Osteoblast (primary cell): ENCODE results near the gene CUL4A. TPM values are rescaled to one million over a fixed set of nuclear protein-coding genes. Genes with fewer than 3 reads are reported as not detected.

Experiments used
- DNase-seq: peaks from one replicate; pipeline ENCODE4 v3.0.0; 2011; ENCODE audit warnings: low spot score, mixed read lengths; ENCODE audit not compliant: insufficient read length; ENCODE audit errors: missing footprints
- H2AFZ ChIP-seq: 2 replicates; pipeline ENCODE4 v1.6.0; 2011; ENCODE audit warnings: mild to moderate bottlenecking, low read length
- H3K27ac ChIP-seq: 2 replicates; pipeline ENCODE4 v1.5.1; 2011; ENCODE audit warnings: mild to moderate bottlenecking, low read depth, low read length, moderate library complexity
- H3K27me3 ChIP-seq: 2 replicates; pipeline ENCODE4 v1.6.0; 2012; ENCODE audit warnings: mild to moderate bottlenecking, control low read depth, inconsistent platforms, low read length, moderate library complexity; ENCODE audit not compliant: insufficient read depth
- H3K36me3 ChIP-seq: 2 replicates; pipeline ENCODE4 v1.5.1; 2011; ENCODE audit warnings: mild to moderate bottlenecking, low read length, control low read depth, moderate library complexity; ENCODE audit not compliant: insufficient read depth
- H3K4me1 ChIP-seq: 2 replicates; pipeline ENCODE4 v1.5.1; 2011; ENCODE audit warnings: mild to moderate bottlenecking, low read length, control low read depth, moderate library complexity; ENCODE audit not compliant: insufficient read depth
- H3K4me2 ChIP-seq: 2 replicates; pipeline ENCODE4 v1.6.0; 2011; ENCODE audit warnings: mild to moderate bottlenecking, low read length; ENCODE audit not compliant: insufficient read depth
- H3K4me3 ChIP-seq: fragments of 200-600 bp; sonication (generic); 3 replicates; pipeline ENCODE4 v1.5.1; 2012; ENCODE audit warnings: mild to moderate bottlenecking, low read length, inconsistent platforms; ENCODE audit not compliant: insufficient read depth
- H3K79me2 ChIP-seq: 2 replicates; pipeline ENCODE4 v1.6.0; 2012; ENCODE audit warnings: mild to moderate bottlenecking, low read length, control low read depth, inconsistent platforms; ENCODE audit not compliant: insufficient read depth
- H3K9me3 ChIP-seq: 2 replicates; pipeline ENCODE4 v1.5.1; 2011; ENCODE audit warnings: low read depth, low read length, control low read depth
- H4K20me1 ChIP-seq: 2 replicates; pipeline ENCODE4 v1.6.0; 2012; ENCODE audit warnings: mild to moderate bottlenecking, low read length, control low read depth; ENCODE audit not compliant: insufficient read depth
- total RNA-seq: library from RNA; depleted of rRNA; stranded (reverse); fragments of >200 nt; gene quantifications from 2 replicates; pipeline ENCODE4 v1.2.3, GENCODE V29; 2012
- TF ChIP-seq, protein P1 (sequence below): IDR thresholded peaks from 2 replicates; pipeline ENCODE4 v1.5.1; 2011; ENCODE audit warnings: mild to moderate bottlenecking, low read depth, low read length, moderate library complexity; ENCODE audit errors: extremely low read depth

Gene CUL4A
- total RNA-seq, 1 donor, result 128 TPM

DNA sequence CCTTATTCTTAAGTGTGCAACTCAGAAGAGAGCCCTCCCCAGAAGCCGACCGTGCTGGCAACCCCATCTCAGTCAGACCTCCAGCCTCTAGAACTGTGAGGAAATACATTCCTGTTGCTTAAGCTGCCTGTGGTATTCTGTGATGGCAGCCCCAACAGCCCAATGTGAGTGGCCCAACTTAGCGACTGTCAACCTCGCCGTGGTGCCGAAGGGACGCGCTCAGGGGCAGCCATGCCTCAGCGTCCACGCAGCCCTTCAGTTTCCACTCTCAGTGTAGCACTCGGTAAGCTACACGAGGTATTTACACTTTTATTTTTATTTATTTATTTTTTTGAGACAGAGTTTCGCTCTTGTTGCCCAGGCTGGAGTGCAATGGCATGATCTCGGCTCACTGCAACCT is 32.6 kb upstream of the CUL4A start:
- Histone ChIP-seq H4K20me1 (no peaks in the 10 kb centered on the region), H2AFZ (no peak overlapping the region), H3K4me1 (peaks cover 18% of the 10 kb centered on the region), H3K27ac (no peak overlapping the region), H3K4me3 (no peak overlapping the region), H3K27me3 (no peaks in the 10 kb centered on the region), H3K4me2 (no peak overlapping the region), H3K36me3 (peaks cover 65% of the 10 kb centered on the region), H3K9me3 (no peaks in the 10 kb centered on the region), H3K79me2 (no peaks in the 10 kb centered on the region)
- TF ChIP-seq, protein P1, sequence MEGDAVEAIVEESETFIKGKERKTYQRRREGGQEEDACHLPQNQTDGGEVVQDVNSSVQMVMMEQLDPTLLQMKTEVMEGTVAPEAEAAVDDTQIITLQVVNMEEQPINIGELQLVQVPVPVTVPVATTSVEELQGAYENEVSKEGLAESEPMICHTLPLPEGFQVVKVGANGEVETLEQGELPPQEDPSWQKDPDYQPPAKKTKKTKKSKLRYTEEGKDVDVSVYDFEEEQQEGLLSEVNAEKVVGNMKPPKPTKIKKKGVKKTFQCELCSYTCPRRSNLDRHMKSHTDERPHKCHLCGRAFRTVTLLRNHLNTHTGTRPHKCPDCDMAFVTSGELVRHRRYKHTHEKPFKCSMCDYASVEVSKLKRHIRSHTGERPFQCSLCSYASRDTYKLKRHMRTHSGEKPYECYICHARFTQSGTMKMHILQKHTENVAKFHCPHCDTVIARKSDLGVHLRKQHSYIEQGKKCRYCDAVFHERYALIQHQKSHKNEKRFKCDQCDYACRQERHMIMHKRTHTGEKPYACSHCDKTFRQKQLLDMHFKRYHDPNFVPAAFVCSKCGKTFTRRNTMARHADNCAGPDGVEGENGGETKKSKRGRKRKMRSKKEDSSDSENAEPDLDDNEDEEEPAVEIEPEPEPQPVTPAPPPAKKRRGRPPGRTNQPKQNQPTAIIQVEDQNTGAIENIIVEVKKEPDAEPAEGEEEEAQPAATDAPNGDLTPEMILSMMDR, result no peak
- no peak for DNase-seq

GRCh38 chr13:113178070-113178895 is 31.1 kb upstream of the CUL4A start:
- peak overlapping the region; percentile 22 for H3K4me3 ChIP-seq
- no peaks in the 10 kb centered on the region for H3K79me2 ChIP-seq
- H4K20me1 ChIP-seq, result no peaks in the 10 kb centered on the region
- peak overlapping the region; percentile 83 for H3K27ac ChIP-seq
- H3K27me3 ChIP-seq, result no peaks in the 10 kb centered on the region
- peaks cover 22% of the 10 kb centered on the region for H3K4me1 ChIP-seq
- H2AFZ ChIP-seq, result peak overlapping the region; percentile 44
- TF ChIP-seq, protein P1, result no peak
- H3K9me3 ChIP-seq, result no peaks in the 10 kb centered on the region
- DNase-seq, result peak; percentile 91
- peak overlapping the region; percentile 70 for H3K4me2 ChIP-seq
- H3K36me3 ChIP-seq, result peaks cover 60% of the 10 kb centered on the region

DNA sequence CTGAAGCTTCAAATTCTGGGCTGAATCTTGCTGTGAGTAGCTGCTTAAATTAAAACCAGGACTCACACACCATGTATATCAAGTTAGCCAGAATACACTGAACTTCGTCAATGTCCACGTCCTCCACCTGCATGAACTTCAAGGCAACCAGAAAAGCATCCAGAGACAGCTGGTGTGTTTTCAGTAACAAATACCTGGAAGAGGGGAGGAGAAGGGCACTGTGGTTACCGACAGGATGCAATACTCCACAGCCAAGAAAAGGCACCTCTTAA is 30.6 kb upstream of the CUL4A start:
- TF ChIP-seq, protein P1, result no peak

GRCh38 chr13:113179374-113180230 is 29.8 kb upstream of the CUL4A start:
- no peak overlapping the region for H3K4me3 ChIP-seq
- H3K4me2 ChIP-seq, result no peak overlapping the region
- H3K9me3 ChIP-seq, result no peaks in the 10 kb centered on the region
- peaks cover 22% of the 10 kb centered on the region for H3K4me1 ChIP-seq
- TF ChIP-seq, protein P1, result no peak
- peak overlapping the region; percentile 83 for H3K27ac ChIP-seq
- H4K20me1 ChIP-seq, result no peaks in the 10 kb centered on the region
- no peaks in the 10 kb centered on the region for H3K27me3 ChIP-seq
- H3K36me3 ChIP-seq, result peaks cover 69% of the 10 kb centered on the region
- DNase-seq, result peak; percentile 35
- H3K79me2 ChIP-seq, result no peaks in the 10 kb centered on the region
- no peak overlapping the region for H2AFZ ChIP-seq

More for the DNA sequence above, 30.6 kb upstream of the CUL4A start:
- Histone ChIP-seq H3K9me3 (no peaks in the 10 kb centered on the region), H3K4me2 (peak overlapping the region; percentile 70), H3K79me2 (no peaks in the 10 kb centered on the region), H4K20me1 (no peaks in the 10 kb centered on the region), H3K4me3 (no peak overlapping the region), H3K27ac (peak overlapping the region; percentile 83), H3K4me1 (peaks cover 22% of the 10 kb centered on the region), H3K27me3 (no peaks in the 10 kb centered on the region), H3K36me3 (peaks cover 65% of the 10 kb centered on the region), H2AFZ (no peak overlapping the region)
- peak; percentile 50 for DNase-seq
